Measurements from ENCODE around the gene SPTLC2.

DNA sequence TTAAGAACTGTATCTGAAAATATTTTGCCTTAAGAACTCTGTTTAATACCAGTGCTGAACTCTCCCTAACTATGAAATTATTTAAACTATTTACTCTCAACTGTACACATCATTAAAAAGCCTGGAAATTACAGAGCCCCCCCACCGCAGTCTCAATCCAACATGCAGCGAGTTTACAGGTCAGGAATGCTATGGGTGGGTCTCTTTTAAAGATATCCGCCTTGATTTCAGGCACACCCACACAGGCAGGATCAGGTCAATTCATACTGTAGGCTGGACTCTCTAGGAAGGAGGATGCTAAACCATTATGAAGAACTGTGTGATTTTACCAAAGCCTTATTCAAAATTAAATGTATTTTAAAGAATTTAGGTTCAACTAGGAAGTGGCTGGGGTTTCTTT is 16.5 kb downstream of the SPTLC2 start:
- TF ChIP-seq, protein P1, sequence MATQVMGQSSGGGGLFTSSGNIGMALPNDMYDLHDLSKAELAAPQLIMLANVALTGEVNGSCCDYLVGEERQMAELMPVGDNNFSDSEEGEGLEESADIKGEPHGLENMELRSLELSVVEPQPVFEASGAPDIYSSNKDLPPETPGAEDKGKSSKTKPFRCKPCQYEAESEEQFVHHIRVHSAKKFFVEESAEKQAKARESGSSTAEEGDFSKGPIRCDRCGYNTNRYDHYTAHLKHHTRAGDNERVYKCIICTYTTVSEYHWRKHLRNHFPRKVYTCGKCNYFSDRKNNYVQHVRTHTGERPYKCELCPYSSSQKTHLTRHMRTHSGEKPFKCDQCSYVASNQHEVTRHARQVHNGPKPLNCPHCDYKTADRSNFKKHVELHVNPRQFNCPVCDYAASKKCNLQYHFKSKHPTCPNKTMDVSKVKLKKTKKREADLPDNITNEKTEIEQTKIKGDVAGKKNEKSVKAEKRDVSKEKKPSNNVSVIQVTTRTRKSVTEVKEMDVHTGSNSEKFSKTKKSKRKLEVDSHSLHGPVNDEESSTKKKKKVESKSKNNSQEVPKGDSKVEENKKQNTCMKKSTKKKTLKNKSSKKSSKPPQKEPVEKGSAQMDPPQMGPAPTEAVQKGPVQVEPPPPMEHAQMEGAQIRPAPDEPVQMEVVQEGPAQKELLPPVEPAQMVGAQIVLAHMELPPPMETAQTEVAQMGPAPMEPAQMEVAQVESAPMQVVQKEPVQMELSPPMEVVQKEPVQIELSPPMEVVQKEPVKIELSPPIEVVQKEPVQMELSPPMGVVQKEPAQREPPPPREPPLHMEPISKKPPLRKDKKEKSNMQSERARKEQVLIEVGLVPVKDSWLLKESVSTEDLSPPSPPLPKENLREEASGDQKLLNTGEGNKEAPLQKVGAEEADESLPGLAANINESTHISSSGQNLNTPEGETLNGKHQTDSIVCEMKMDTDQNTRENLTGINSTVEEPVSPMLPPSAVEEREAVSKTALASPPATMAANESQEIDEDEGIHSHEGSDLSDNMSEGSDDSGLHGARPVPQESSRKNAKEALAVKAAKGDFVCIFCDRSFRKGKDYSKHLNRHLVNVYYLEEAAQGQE (IDR thresholded peaks at IDR 0.05; ENCODE audit: low read depth), result no peak
- TF ChIP-seq TEAD4 (IDR thresholded peaks at IDR 0.05), result no peak
- TF ChIP-seq RAD21 (IDR thresholded peaks at IDR 0.05; ENCODE audit: low read depth), result no peak
- TF ChIP-seq EP300 (IDR thresholded peaks at IDR 0.05; ENCODE audit: borderline replicate concordance), result no peak
- TF ChIP-seq ZBTB7A (IDR thresholded peaks at IDR 0.05; ENCODE audit: low read depth), result no peak
- TF ChIP-seq, protein P2, sequence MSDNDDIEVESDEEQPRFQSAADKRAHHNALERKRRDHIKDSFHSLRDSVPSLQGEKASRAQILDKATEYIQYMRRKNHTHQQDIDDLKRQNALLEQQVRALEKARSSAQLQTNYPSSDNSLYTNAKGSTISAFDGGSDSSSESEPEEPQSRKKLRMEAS (IDR thresholded peaks at IDR 0.05), result no peak
- TF ChIP-seq CEBPB (IDR thresholded peaks at IDR 0.05), result no peak
- TF ChIP-seq YY1 (IDR thresholded peaks at IDR 0.05; ENCODE audit: low read depth), result no peak
- TF ChIP-seq TCF12 (IDR thresholded peaks at IDR 0.05; ENCODE audit: low read depth), result no peak
